Measurements from ENCODE around the gene RILPL2. TPM values are rescaled to one million over a fixed set of nuclear protein-coding genes. Genes with fewer than 3 reads are reported as not detected.
"Not testable (repeated sequence)": the region's sequence is repeated elsewhere in the genome, so short reads cannot be mapped to it uniquely, and the experiment has no call there.

Gene RILPL2
- total RNA-seq, 1 donor from 2014 or later: 2.8 TPM

DNA sequence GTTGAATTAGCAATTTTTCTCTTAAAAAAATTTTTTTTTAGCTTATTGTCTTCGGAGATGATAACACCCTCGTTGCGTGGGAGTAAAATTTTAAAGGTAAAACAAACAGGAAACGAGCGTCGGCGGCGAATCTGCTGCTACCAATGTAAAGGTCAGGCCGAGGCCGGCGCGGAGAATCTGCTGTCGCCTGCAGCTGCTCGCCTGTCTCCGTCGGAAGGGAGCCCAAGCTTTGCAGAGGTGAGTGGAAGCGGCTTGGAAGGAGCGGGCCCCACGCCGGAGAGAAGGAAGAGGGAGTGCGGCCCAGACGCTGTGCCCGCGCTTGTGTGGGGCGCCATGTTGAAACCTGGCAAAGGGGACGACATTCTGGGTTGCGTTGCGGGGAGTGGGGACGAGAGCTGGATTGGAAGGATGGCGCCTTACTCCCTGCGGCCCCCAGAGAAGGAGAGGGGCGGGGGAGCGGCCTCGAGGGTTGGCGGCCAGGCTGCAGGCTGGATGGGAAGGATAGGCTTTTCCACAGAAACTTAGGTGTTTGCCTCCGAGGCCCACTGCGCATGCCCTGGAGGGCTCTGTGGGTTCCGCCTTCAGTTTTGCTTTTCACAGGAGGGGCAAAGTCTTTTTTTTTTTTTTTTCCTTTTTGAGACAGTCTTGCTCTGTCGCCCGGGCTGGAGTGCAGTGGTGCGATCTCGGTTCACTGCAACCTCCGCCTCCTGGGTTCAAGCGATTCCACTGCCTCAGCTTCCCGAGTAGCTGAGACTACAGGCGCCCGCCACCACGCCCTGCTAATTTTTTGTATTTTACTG, 21.7 kb upstream of the RILPL2 start, which contains the start of gene SNRNP35:
Gene SNRNP35 (plus strand): TSS at position 160 of the 800 bp plus-strand sequence. CDS start 7,402 bp downstream, outside the sequence.
- peaks cover 12% of the 10 kb centered on the region for H3K4me1 Mint-ChIP-seq (ENCODE audit: unreplicated experiment)
- peaks cover 4% of the 10 kb centered on the region for H3K27me3 Mint-ChIP-seq (ENCODE audit: unreplicated experiment)
- no peaks in the 10 kb centered on the region for H3K9me3 Mint-ChIP-seq (ENCODE audit: unreplicated experiment)
- H3K27ac Mint-ChIP-seq (ENCODE audit: unreplicated experiment): peak within 1 kb of the TSS; percentile 99
- DNase-seq (ENCODE audit: low spot score): peak; percentile 73
- H3K36me3 Mint-ChIP-seq (ENCODE audit: low read depth, unreplicated experiment): peaks cover 8% of the 10 kb centered on the region
- peak within 1 kb of the TSS; percentile 98 for H3K4me3 Mint-ChIP-seq (ENCODE audit: unreplicated experiment)
- TF ChIP-seq, protein P1, sequence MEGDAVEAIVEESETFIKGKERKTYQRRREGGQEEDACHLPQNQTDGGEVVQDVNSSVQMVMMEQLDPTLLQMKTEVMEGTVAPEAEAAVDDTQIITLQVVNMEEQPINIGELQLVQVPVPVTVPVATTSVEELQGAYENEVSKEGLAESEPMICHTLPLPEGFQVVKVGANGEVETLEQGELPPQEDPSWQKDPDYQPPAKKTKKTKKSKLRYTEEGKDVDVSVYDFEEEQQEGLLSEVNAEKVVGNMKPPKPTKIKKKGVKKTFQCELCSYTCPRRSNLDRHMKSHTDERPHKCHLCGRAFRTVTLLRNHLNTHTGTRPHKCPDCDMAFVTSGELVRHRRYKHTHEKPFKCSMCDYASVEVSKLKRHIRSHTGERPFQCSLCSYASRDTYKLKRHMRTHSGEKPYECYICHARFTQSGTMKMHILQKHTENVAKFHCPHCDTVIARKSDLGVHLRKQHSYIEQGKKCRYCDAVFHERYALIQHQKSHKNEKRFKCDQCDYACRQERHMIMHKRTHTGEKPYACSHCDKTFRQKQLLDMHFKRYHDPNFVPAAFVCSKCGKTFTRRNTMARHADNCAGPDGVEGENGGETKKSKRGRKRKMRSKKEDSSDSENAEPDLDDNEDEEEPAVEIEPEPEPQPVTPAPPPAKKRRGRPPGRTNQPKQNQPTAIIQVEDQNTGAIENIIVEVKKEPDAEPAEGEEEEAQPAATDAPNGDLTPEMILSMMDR (IDR thresholded peaks at IDR 0.05; ENCODE audit: unreplicated experiment): no peak

DNA sequence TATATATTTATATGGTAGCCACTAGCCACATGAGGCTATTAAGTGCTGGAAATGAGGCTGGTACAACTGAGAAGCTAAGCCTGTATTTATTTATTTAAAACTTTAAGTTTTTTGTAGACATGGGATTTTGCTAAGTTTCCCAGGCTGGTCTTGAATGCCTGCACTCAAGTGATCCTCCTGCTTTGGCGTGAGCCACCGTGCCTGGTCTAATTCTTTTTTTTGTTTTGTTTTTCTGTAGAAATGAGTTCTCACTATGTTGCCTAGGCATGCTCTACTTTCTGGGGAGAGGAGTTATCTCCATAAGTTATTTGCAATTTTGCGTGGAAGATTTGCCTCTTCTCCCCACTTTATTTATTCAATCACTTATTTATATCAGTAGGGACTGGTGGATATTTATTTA, 16.7 kb upstream of the RILPL2 start:
- Mint-ChIP-seq H3K9me3 (ENCODE audit: unreplicated experiment) (no peaks in the 10 kb centered on the region), H3K36me3 (ENCODE audit: low read depth, unreplicated experiment) (no peaks in the 10 kb centered on the region), H3K4me3 (ENCODE audit: unreplicated experiment) (no peak overlapping the region), H3K27ac (ENCODE audit: unreplicated experiment) (no peak overlapping the region), H3K27me3 (ENCODE audit: unreplicated experiment) (peaks cover 4% of the 10 kb centered on the region), H3K4me1 (ENCODE audit: unreplicated experiment) (peaks cover 3% of the 10 kb centered on the region)
- DNase-seq (ENCODE audit: low spot score): no peak
- TF ChIP-seq, protein P1 (IDR thresholded peaks at IDR 0.05; ENCODE audit: unreplicated experiment): no peak

DNA sequence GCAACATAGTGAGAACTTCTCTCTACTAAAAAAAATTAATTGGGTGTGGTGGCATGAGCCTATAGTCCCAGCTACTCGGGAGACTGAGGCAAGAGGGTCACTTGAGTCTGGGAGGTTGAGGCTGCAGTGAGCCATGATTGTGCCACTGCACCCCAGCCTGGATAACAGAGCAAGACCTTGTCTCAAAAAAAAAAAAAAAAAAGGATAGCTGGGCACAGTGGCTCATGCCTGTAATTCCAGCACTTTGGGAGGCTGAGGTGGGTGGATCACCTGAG, 15.7 kb upstream of the RILPL2 start:
- not testable (repeated sequence) for H3K27ac Mint-ChIP-seq (ENCODE audit: unreplicated experiment); H3K4me3 Mint-ChIP-seq (ENCODE audit: unreplicated experiment); H3K27me3 Mint-ChIP-seq (ENCODE audit: unreplicated experiment); H3K36me3 Mint-ChIP-seq (ENCODE audit: low read depth, unreplicated experiment); DNase-seq (ENCODE audit: low spot score); H3K4me1 Mint-ChIP-seq (ENCODE audit: unreplicated experiment); H3K9me3 Mint-ChIP-seq (ENCODE audit: unreplicated experiment)

DNA sequence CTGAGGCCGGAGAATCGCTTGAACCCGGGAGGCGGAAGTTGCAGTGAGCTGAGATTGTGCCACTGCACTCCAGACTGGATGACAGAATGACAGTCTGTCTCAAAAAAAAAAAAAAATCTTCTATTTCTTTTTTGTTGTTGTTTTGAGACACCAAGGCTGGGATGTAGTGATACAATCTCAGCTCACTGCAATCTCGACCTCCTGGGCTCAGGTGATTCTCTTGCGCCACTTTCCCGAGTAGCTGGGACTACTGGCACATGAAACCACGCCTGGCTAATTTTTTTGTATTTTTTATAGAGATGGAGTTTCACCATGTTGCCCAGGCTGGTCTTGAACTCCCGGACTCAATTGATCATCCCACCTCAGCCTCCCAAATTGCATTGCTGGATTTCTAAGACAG, 14.2 kb upstream of the RILPL2 start:
- H3K36me3 Mint-ChIP-seq (ENCODE audit: low read depth, unreplicated experiment): no peaks in the 10 kb centered on the region
- peaks cover 5% of the 10 kb centered on the region for H3K4me1 Mint-ChIP-seq (ENCODE audit: unreplicated experiment)
- no peak for DNase-seq (ENCODE audit: low spot score)
- H3K4me3 Mint-ChIP-seq (ENCODE audit: unreplicated experiment): no peak overlapping the region
- H3K9me3 Mint-ChIP-seq (ENCODE audit: unreplicated experiment): no peaks in the 10 kb centered on the region
- no peak overlapping the region for H3K27ac Mint-ChIP-seq (ENCODE audit: unreplicated experiment)
- TF ChIP-seq, protein P1 (IDR thresholded peaks at IDR 0.05; ENCODE audit: unreplicated experiment): no peak
- H3K27me3 Mint-ChIP-seq (ENCODE audit: unreplicated experiment): no peaks in the 10 kb centered on the region

DNA sequence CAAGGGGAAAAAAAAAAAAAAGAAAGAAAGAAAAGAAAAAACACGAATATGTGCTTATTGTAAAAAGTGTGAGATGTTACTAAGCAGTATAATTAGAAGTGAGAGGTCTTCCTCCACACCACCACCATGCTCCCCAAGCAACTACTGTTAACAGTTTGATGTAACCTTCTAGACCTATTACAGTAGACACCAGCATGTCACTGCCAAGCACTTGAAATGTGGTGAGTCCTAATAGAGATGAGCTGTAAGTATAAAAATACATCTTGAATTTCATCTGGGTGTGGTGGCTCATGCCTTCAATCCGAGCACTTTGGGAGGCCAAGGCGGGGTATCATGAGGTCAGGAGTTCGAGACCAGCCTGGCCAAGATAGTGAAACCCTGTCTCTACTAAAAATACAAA, 13.4 kb upstream of the RILPL2 start:
- TF ChIP-seq, protein P1 (IDR thresholded peaks at IDR 0.05; ENCODE audit: unreplicated experiment): no peak
- no peak for DNase-seq (ENCODE audit: low spot score)
- Mint-ChIP-seq H3K36me3 (ENCODE audit: low read depth, unreplicated experiment) (no peaks in the 10 kb centered on the region), H3K27ac (ENCODE audit: unreplicated experiment) (no peak overlapping the region), H3K4me1 (ENCODE audit: unreplicated experiment) (peaks cover 5% of the 10 kb centered on the region), H3K9me3 (ENCODE audit: unreplicated experiment) (no peaks in the 10 kb centered on the region), H3K4me3 (ENCODE audit: unreplicated experiment) (no peak overlapping the region), H3K27me3 (ENCODE audit: unreplicated experiment) (no peaks in the 10 kb centered on the region)

Data from endothelial cell (in vitro differentiated cells).